ENCODE results near the gene ATF5. TPM values are rescaled to one million over a fixed set of nuclear protein-coding genes. Genes with fewer than 3 reads are reported as not detected.

Gene ATF5
- total RNA-seq, 2 donors from 2014 or later: 7.4 to 12.0 TPM

DNA sequence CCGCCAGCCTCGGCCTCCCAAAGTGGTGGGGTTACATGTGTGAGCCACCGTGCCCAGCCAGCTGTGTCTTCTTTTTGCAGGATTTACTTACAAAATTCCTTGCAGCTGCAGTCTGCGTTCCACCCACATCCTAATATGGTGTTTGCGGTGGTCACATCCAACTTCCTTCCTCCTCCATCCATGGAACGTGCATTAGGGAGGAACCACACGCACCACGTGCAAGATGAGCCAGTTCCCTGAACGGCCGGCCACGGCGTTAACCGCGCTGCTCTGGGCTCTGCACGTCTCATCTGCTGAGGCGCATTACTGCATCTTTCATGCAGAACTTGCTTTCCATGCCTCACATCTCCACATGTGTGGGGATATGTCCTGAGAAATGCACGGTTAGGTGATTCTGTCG is 45.0 kb downstream of the ATF5 start:
- no peaks in the 10 kb centered on the region for H3K4me1 ChIP-seq (ENCODE audit: control insufficient read depth, insufficient read depth, low read length)
- H3K9me3 Mint-ChIP-seq: no peaks in the 10 kb centered on the region
- DNase-seq: no peak
- peaks cover 5% of the 10 kb centered on the region for H3K36me3 ChIP-seq (ENCODE audit: control insufficient read depth, insufficient read depth, low read length)
- H3K36me3 Mint-ChIP-seq (ENCODE audit: low read depth): peaks cover 14% of the 10 kb centered on the region
- H3K27ac Mint-ChIP-seq: no peak overlapping the region
- no peaks in the 10 kb centered on the region for H3K4me1 Mint-ChIP-seq
- peaks cover 6% of the 10 kb centered on the region for H3K27me3 Mint-ChIP-seq (ENCODE audit: insufficient read depth)
- no peak overlapping the region for H3K4me3 Mint-ChIP-seq
- WGBS, 2 experiments (ENCODE audit: insufficient coverage in 1 of 2, insufficient read length in 1 of 2): 92 to 95% methylated on average over 17 to 18 of the region's 18 CpGs
- H3K27me3 ChIP-seq (ENCODE audit: control insufficient read depth, insufficient read depth, low read length, poor library complexity, severe bottlenecking): no peaks in the 10 kb centered on the region
- TF ChIP-seq, protein P1, sequence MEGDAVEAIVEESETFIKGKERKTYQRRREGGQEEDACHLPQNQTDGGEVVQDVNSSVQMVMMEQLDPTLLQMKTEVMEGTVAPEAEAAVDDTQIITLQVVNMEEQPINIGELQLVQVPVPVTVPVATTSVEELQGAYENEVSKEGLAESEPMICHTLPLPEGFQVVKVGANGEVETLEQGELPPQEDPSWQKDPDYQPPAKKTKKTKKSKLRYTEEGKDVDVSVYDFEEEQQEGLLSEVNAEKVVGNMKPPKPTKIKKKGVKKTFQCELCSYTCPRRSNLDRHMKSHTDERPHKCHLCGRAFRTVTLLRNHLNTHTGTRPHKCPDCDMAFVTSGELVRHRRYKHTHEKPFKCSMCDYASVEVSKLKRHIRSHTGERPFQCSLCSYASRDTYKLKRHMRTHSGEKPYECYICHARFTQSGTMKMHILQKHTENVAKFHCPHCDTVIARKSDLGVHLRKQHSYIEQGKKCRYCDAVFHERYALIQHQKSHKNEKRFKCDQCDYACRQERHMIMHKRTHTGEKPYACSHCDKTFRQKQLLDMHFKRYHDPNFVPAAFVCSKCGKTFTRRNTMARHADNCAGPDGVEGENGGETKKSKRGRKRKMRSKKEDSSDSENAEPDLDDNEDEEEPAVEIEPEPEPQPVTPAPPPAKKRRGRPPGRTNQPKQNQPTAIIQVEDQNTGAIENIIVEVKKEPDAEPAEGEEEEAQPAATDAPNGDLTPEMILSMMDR (conservative IDR thresholded peaks at IDR 0.05): no peak
- no peaks in the 10 kb centered on the region for H3K9me3 ChIP-seq (ENCODE audit: control insufficient read depth, low read length)
- no peak overlapping the region for H3K4me3 ChIP-seq (ENCODE audit: low read length)
- no peak overlapping the region for H3K27ac ChIP-seq (ENCODE audit: low read depth, low read length)
- H3K9ac ChIP-seq (ENCODE audit: extremely low read depth, low read length, poor library complexity, severe bottlenecking): no peak overlapping the region

DNA sequence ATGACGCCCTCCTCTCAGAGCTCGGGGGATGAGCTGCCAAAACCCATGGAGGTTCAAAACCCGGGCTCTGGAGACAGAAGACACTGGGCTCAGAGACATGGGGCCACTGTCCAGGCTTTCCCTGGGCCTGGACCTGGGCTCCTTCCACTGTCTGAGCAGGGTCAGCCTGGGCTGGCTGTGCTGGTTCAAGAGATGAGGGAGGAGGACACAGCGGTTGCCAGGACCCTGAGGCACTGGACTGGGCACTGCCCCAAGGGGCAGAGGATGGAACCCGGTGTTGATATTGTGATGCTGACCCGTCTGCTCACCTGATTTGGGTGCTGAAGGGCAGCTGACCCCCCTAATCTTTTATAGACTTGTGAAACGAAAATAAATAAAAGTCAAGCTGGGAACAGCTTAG is 46.0 kb downstream of the ATF5 start:
- Mint-ChIP-seq H3K4me3 (no peak overlapping the region), H3K27me3 (ENCODE audit: insufficient read depth) (peaks cover 6% of the 10 kb centered on the region), H3K4me1 (no peaks in the 10 kb centered on the region), H3K36me3 (ENCODE audit: low read depth) (peaks cover 16% of the 10 kb centered on the region), H3K9me3 (no peaks in the 10 kb centered on the region), H3K27ac (no peak overlapping the region)
- H3K27me3 ChIP-seq (ENCODE audit: control insufficient read depth, insufficient read depth, low read length, poor library complexity, severe bottlenecking): no peaks in the 10 kb centered on the region
- H3K4me1 ChIP-seq (ENCODE audit: control insufficient read depth, insufficient read depth, low read length): no peaks in the 10 kb centered on the region
- H3K9me3 ChIP-seq (ENCODE audit: control insufficient read depth, low read length): no peaks in the 10 kb centered on the region
- TF ChIP-seq, protein P1 (conservative IDR thresholded peaks at IDR 0.05): no peak
- H3K36me3 ChIP-seq (ENCODE audit: control insufficient read depth, insufficient read depth, low read length): peaks cover 5% of the 10 kb centered on the region
- no peak overlapping the region for H3K9ac ChIP-seq (ENCODE audit: extremely low read depth, low read length, poor library complexity, severe bottlenecking)
- no peak overlapping the region for H3K4me3 ChIP-seq (ENCODE audit: low read length)
- DNase-seq: no peak
- 90 to 93% methylated on average over 3 to 7 of the region's 7 CpGs for WGBS, 2 experiments (ENCODE audit: insufficient coverage in 1 of 2, insufficient read length in 1 of 2)
- no peak overlapping the region for H3K27ac ChIP-seq (ENCODE audit: low read depth, low read length)

DNA sequence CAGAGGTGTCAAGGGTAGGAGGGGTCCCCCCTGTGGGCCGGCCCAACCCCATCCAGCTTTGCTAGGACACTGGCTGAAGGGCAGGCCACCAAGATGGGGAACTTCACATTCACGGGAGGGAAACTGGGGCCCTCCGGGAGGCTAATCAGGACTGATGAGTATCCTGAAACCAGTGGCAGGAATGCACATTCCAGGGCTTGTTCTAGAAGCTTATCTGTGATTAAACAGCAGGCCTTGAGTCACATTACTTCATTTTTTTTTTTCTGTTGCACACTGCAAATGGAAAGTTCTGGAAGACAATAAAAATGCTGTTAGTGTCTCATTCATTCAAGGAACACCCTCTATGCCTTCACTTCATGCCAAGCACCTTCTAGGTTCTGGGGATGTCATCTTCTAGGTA is 47.5 kb downstream of the ATF5 start:
- Mint-ChIP-seq H3K27me3 (ENCODE audit: insufficient read depth) (peaks cover 6% of the 10 kb centered on the region), H3K36me3 (ENCODE audit: low read depth) (peaks cover 25% of the 10 kb centered on the region), H3K4me1 (no peaks in the 10 kb centered on the region), H3K4me3 (no peak overlapping the region), H3K9me3 (no peaks in the 10 kb centered on the region), H3K27ac (no peak overlapping the region)
- TF ChIP-seq, protein P1 (conservative IDR thresholded peaks at IDR 0.05): no peak
- Histone ChIP-seq H3K9me3 (ENCODE audit: control insufficient read depth, low read length) (no peaks in the 10 kb centered on the region), H3K27me3 (ENCODE audit: control insufficient read depth, insufficient read depth, low read length, poor library complexity, severe bottlenecking) (no peaks in the 10 kb centered on the region), H3K27ac (ENCODE audit: low read depth, low read length) (no peak overlapping the region), H3K9ac (ENCODE audit: extremely low read depth, low read length, poor library complexity, severe bottlenecking) (no peak overlapping the region), H3K4me1 (ENCODE audit: control insufficient read depth, insufficient read depth, low read length) (no peaks in the 10 kb centered on the region), H3K36me3 (ENCODE audit: control insufficient read depth, insufficient read depth, low read length) (peaks cover 5% of the 10 kb centered on the region), H3K4me3 (ENCODE audit: low read length) (no peak overlapping the region)
- WGBS, 2 experiments (ENCODE audit: insufficient coverage in 1 of 2, insufficient read length in 1 of 2): 91 to 94% methylated on average over 3 of the region's 3 CpGs
- DNase-seq: no peak

Measured in endodermal cell (in vitro differentiated cells).